ENCODE measurements around the gene PDE6A.
A peak's percentile ranks its signal among the peaks of the same experiment; 100 is the strongest.

PDE6A gene
- total RNA-seq: 0 reads per million in 3 experiments

GRCh38 chr5:149944666-149945065 is at the start of gene PDE6A:
TSS of gene PDE6A (minus strand) at chr5:149944793. CDS start at chr5:149944673, 120 bp downstream.
- no peak for DNase-seq

DNA sequence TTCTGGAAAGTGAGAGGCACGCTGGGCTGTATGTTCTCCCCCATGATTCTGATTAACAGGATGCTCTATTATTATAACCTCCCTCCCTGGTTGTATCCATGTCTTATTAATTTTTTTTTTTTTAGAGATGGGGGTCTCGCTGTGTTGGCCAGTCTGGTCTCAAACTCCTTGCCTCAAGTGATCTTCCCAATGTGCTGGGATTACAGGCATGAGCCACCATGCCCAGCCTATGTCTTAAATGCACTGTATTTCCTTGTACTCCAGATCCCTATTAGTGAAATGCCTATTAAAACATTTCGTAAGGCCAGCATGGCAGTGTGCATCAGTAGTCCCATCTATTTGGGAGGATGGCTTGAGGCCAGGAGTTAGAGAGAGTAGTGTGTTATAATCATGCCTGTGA is 48.9 kb upstream of the PDE6A start:
- DNase-seq: no peak

DNA sequence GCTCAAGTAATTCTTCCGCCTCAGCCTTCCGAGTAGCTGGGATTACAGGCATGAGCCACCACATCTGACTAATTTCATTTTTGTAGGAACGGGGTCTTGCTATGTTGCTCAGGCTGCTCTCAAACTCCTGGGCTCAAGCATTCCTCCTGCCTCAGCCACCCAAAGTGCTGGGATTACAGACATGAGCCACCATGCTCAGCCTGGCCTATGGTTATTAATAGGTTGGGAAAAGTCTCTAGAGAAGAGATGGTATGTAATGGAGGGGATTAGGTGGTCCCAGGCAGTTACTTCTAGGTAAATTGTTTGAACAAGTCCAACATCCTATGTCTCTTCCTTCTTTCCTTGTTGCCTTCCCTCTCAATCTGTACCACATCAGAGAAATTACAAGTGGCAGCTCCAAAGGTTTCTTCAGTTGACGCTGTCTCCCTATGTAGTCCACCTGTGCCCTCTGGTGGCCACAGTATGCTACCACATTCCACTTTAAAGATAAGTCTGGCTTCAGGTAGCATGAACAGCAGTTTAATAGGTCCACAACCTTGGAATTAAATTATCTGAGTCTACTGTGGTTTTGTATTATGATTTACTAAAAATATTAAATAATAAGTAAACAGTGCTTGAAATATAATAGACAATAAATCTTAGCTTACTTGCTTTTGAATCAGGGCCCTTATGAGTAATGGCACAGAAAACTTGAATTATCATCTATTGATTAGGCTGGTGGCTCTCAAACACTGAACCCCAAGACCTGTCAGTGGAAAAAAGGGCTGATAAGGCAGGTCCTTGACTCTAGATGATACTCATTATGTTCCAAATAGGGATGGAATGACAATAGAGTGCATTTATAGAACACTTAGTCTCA is 46.2 kb upstream of the PDE6A start:
- DNase-seq: peak; percentile 59

GRCh38 chr5:149988126-149988525 is 43.5 kb upstream of the PDE6A start:
- DNase-seq: no peak

DNA sequence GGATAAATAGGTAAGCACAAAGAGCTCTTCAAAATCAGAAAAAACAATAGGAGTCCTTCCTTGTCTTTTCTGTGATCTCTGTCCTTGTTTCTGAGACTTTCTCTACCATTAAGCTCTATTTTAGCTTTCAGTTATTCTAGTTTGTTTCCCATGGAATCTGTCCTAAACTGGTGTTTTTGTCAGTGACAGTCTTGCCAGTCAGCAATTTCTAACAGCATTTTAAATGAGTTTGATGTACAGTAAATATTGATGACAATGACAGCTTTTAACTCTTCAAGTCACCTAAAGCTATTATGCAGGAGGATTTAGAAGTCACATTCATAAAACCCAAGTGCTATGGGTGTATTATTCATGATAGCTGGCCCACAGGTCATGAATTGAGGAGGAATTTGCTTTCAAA is 37.9 kb upstream of the PDE6A start:
- no peak for DNase-seq

GRCh38 chr5:149981206-149981605 is 36.6 kb upstream of the PDE6A start:
- no peak for DNase-seq

DNA sequence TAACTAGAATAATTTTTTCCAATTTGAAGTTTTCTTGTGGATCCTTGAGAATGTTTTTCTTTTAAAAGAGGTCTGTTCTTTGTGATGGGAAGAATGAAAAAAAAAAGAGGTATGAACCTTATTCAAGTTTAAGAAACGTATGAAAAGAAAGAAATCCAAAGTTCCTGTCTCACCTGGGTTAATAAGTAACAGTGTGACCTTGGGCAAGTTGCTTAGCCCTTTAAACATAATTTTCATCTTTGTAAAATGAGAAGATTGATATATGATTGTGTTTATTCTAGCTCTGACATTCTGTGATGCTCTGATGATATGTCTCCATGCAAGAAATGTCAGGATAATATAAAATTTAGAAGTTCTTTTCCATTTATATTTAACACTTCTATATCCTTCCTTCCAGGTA is 35.3 kb upstream of the PDE6A start:
- no peak for DNase-seq

- DNase-seq: no peak
Observed at GRCh38 chr5:149975409-149975808, 30.8 kb upstream of the PDE6A start.

GRCh38 chr5:149969181-149969930 is 24.8 kb upstream of the PDE6A start:
- no peak for DNase-seq

- no peak for DNase-seq
Observed at GRCh38 chr5:149966946-149967345, 22.4 kb upstream of the PDE6A start.

DNA sequence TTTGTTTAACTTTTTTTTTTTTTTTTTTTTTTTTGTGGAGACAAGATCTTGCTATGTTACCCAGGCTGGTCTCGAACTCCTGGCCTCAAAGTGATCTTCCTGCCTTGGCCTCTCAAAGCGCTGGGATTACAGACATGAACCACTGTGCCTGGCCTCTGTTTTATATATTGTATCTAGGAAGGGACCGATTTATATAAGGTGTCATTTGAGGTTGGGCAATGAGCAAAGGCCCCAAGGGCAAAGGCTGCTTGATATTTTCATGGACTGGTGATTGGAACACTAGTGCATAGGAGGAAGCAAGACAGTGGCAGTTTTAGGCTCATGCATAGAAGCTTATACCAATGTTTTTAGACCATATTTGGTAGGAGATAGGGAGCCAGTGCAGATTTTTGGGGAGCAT is 19.1 kb upstream of the PDE6A start:
- no peak for DNase-seq

DNA sequence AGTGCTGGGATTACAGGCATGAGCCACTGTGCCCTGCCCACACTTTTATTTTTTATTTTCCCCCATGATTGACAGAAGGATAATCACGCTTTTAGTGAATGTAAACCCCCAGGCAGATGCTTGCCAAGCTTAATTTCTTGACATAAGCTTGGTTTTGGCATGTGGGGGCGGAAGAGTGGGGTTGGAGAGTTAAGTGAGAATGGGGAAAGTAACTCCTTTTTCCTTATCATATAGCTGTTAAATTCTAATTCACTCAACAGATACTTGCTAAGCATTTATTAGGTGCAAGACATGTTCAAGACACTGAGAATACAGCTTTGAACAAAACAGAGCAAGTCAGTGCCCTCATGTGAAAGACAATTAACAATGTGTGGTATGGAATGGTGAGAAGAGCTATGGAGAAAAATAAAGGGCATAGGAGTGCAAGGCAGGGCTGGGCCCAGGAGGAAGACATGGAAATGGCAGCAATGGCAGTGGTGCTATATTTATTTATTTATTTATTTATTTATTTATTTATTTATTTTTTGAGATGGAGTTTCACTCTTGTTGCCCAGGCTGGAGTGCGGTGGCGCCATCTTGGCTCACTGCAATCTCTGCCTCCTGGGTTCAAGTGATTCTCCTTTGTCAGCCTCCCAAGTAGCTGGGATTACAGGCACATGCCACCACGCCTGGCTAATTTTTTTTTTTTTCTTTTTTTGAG is 18.2 kb upstream of the PDE6A start:
- no peak for DNase-seq

GRCh38 chr5:149961957-149962409 is 17.4 kb upstream of the PDE6A start:
- DNase-seq: no peak

- no peak for DNase-seq
Observed at GRCh38 chr5:149961186-149961685, 16.6 kb upstream of the PDE6A start.

DNA sequence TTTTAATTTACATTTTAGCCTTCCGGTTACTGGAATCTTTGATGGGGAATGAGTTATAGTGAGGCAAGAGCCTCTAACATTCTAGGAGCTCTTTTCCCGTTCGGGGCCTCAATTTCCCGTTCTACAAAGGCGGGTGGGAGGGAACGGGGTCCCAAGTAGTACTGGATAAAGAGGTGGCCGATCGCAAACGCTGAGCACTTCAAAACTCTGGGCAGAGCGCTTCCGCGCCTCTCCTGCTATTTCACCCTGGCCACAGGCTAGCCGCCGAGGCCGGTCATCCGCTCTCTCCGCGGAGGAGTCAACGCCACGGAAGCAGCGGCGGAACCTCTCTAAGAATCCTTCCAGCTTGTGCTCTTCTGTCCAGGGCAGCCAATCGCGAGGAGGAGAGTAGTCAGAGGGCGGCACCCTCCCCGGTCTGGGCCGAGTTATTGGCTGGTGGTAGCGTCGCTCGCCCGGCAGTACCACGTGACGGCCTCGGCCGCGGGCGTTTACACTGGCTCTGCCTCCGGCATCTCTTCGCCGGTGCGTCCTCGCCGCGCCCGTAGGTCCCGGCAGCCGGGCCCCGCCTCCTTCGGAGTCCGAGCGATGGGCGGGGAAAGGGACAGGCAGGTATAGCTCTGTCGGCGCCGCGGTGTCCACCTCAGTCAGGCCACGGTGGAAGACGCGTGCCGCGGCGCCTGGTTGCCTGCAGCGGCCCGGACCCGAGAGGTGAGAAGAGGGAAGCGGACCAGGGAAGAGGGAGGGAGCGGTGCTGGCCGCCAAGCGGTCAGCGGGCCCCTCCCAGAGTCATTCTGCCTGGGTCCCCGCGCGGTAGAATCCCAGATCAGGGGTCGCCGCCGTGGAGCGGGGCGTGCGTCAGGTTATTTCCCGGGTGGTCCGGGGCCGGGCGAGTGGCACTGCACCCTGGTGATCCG is 15.9 kb upstream of the PDE6A start, which contains the start of gene SLC26A2:
Gene SLC26A2 (plus strand): TSS at position 487 of the 914 bp plus-strand sequence. CDS start 16,895 bp downstream, outside the sequence.
- peak; percentile 91 for DNase-seq

DNA sequence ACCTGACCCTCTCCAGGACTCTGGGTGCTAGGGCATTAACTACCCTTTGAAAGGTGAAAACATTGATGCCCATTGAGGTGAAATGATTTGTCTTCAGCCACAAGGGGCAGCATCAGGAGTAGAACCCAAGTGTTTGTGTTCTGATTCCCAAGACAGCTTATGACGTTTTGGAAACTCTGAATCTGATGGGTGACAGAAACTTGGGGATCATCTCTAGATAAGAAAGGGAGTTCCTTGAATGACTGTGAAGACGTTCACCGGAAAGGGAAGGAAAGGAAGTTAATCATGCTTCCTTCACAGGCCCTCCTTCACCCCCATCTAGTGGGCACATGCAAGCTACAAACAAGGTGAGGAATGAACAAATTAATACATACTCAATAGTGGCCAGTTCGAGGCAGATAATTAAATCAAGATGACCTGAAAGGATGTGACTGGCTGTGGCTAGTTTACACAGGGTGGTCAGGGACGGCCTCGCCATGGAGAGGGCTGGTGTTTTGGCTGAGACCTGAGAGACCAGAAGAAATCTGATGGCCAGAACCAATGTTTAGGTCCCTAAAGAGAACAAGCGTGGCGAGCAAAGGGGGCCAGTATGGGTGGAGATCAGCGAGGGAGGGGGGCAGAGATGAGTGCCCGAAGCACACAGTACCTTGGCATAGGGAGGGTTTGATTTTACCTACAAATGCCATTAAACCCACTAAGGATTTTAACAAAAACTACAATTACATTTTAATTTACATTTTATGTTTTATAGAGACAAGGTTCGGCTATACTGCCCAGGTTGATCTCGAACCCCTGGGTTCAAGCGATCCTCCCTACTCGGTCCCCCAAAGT is 15.0 kb upstream of the PDE6A start:
- peak; percentile 29 for DNase-seq

- DNase-seq: no peak
Observed at GRCh38 chr5:149957855-149958254, 13.3 kb upstream of the PDE6A start.

DNA sequence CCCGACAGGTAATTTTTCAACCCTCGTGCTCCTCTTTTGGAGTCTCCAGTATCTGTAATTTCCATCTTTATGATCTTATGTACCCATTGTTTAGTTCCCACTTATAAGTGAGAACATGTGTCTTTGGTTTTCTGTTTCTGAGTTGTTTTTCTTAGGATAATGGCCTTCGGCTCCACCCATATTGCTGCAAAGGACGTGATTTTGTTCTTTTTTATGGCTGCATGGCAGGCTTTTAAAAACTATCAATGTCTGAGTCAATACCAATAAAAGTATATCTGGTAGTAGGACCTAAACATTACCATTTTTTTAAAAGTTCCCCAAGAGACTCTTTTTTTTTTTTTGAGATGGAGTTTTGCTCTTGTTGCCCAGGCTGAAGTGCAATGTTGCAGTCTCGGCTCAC is 12.1 kb upstream of the PDE6A start:
- no peak for DNase-seq

DNA sequence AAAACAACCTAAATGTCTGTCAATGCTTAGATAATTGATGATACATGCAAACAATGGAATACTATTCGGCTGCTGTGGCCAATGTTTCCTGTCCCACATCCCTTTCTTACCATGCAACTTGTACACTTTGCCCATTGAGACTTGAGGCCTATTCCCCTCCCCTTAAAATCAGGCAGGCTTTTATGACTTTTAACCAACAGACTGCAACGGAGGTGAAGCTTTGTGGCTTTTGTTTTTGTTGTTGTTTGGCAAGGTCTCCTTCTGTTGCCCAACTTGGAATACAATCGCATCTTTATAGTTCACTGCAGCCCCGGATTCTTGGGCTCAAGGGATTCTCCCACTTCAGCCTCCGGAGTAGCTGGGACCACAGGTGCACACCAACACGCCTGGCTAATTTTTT is 10.2 kb upstream of the PDE6A start:
- no peak for DNase-seq

DNA sequence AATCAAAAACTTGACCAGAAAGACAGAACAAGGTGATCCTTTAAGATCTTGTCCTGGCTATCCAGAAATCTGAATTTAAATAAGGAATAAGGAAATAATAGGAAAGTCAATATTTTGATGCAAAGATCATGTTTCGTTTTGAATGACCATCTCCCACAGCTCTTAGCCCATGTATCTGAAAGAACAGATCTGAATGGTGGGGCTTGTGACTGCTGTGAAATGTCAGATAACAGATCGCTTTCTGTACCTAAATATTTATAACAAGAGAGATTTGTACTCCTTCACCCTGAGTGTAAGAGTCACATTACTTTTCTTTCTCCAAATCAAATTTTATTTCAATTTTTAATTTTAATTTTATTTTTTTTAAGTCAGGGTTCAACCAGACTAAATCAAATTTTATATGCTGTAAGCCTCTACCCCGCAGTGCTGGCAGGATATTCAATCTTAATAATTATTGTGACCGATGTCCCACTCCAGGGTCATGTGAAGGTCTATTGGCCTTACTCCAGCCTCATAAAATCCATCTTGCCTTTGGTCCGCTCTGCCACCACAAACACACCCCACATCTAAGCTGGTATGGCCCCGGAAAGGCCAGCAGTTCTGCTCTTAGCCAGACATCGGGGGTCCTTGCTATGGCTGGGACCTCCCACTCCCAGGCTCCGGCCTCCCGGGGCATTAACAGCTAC is 9.0 kb upstream of the PDE6A start:
- no peak for DNase-seq
